Measurements from ENCODE around the gene CES2.

- TF ChIP-seq CTCF (conservative IDR thresholded peaks at IDR 0.05; ENCODE audit: low read depth, low read length), result no peak
- TF ChIP-seq EZH2 (IDR thresholded peaks at IDR 0.05; ENCODE audit: borderline replicate concordance, low read depth, low read length, poor library complexity, severe bottlenecking), result no peak
Measured at GRCh38 chr16:66895999-66896398, 39.3 kb upstream of the CES2 start.

Measured in A673 (cell line).